ENCODE measurements around the gene ANKRD42. TPM values are rescaled to one million over a fixed set of nuclear protein-coding genes. Genes with fewer than 3 reads are reported as not detected.

Gene ANKRD42
- total and polyA plus RNA-seq, 9 of the 15 experiments (the other 6 are each of a cell fraction or from before 2014, with no cell fraction given), result 2.8 to 9.1 (median 6.1) TPM

GRCh38 chr11:83194281-83195142 lies 1.0 kb downstream of the ANKRD42 start (continued):
- TF ChIP-seq ZC3H4 (CRISPR knock-in tag; IDR thresholded peaks at IDR 0.05; ENCODE audit: borderline replicate concordance) (no peak; the same call in 1 of the 2 replicates), PHB (CRISPR knock-in tag; IDR thresholded peaks at IDR 0.05) (no peak), POLR2AphosphoS5 (IDR thresholded peaks at IDR 0.05; ENCODE audit: control insufficient read depth, insufficient read depth, low read depth, low read length) (no peak; the same call in 1 of the 2 replicates), MCM7 (IDR thresholded peaks at IDR 0.05) (peak in 1 of 2 experiments; percentile 50; a peak in 1 of 4 replicates), MYNN (IDR thresholded peaks at IDR 0.05) (no peak), MYNN (CRISPR knock-in tag; IDR thresholded peaks at IDR 0.05) (no peak), ZNF583 (CRISPR knock-in tag; IDR thresholded peaks at IDR 0.05) (no peak), SREBF1 (IDR thresholded peaks at IDR 0.05; ENCODE audit: borderline replicate concordance, low read depth, low read length) (no peak), AFF1 (IDR thresholded peaks at IDR 0.05; ENCODE audit: low read depth in 1 of 2, partially characterized antibody in 2 of 2) (peak in 1 of 2 experiments; percentile 19), DDX20 (tag; IDR thresholded peaks at IDR 0.05; ENCODE audit: low read depth) (no peak), ARID3B (CRISPR knock-in tag; IDR thresholded peaks at IDR 0.05; ENCODE audit: borderline replicate concordance) (no peak), ZSCAN32 (CRISPR knock-in tag; IDR thresholded peaks at IDR 0.05) (no peak), ZBTB1 (CRISPR knock-in tag; IDR thresholded peaks at IDR 0.05; ENCODE audit: borderline replicate concordance, low read depth) (no peak), SMARCA5 (IDR thresholded peaks at IDR 0.05) (peak; percentile 41; the same call in 1 of the 2 replicates), SUPT5H (IDR thresholded peaks at IDR 0.05) (no peak), MBD2 (IDR thresholded peaks at IDR 0.05; ENCODE audit: borderline replicate concordance, low read depth) (no peak), KHSRP (IDR thresholded peaks at IDR 0.05) (no peak), ZNF589 (CRISPR knock-in tag; IDR thresholded peaks at IDR 0.05; ENCODE audit: low read depth) (no peak), PHF8 (IDR thresholded peaks at IDR 0.05; ENCODE audit: borderline replicate concordance, low read length) (peak; percentile 40; the same call in 1 of the 2 replicates), ARNT (IDR thresholded peaks at IDR 0.05) (no peak), RNF219 (CRISPR knock-in tag; IDR thresholded peaks at IDR 0.05) (no peak)
